Gastroesophageal sphincter (tissue), 3 donors: Measurements from ENCODE around the gene CDK5R1.

Experiments
- CTCF ChIP-seq, 4 experiments: fragments of 200-600 bp in 2 of 4; fragments of 450-650 bp in 2 of 4; sonication (generic) in 1 of 4; IDR thresholded peaks; one replicate each; pipeline ENCODE4 v1.5.1; 2017 to 2019; ENCODE audit warnings: antibody characterized with exemption in 4 of 4, mild to moderate bottlenecking in 2 of 4, moderate library complexity in 2 of 4
- EP300 ChIP-seq: sonication (generic); formaldehyde crosslinking; IDR thresholded peaks from one replicate; pipeline ENCODE4 v1.6.1; 2017; ENCODE audit warnings: antibody characterized with exemption, mild to moderate bottlenecking
- POLR2AphosphoS5 ChIP-seq: sonication (generic); formaldehyde crosslinking; IDR thresholded peaks from one replicate; pipeline ENCODE4 v1.6.1; 2017; ENCODE audit warnings: antibody characterized with exemption

GRCh38 chr17:32488604-32489180 lies 1.9 kb downstream of the CDK5R1 start:
- no peak for TF ChIP-seq POLR2AphosphoS5
- TF ChIP-seq CTCF (IDR thresholded peaks at IDR 0.05) = no peak
- no peak for TF ChIP-seq EP300
